Liver (tissue), 9 donors: ENCODE measurements around the gene TNPO3. TPM values are rescaled to one million over a fixed set of nuclear protein-coding genes. Genes with fewer than 3 reads are reported as not detected.

Experiments used
- DNase-seq: peaks from one replicate; pipeline ENCODE4 v3.0.0-alpha.2; 2017; ENCODE audit warnings: low spot score
- H3K27ac ChIP-seq, 2 donors: one replicate each; pipeline ENCODE4 v1.7.0; 2013; ENCODE audit warnings: inconsistent platforms in 2 of 2, low read length in 2 of 2, control low read depth in 1 of 2, low read depth in 1 of 2, mild to moderate bottlenecking in 1 of 2
- H3K27me3 ChIP-seq, 4 donors: one replicate each; pipeline versions ENCODE4 v1.6.1 to v1.7.0; 2013; ENCODE audit warnings: low read length in 3 of 4, inconsistent platforms in 1 of 4, mild to moderate bottlenecking in 1 of 4, moderate library complexity in 1 of 4; ENCODE audit not compliant: control insufficient read depth in 4 of 4, insufficient read depth in 4 of 4
- H3K36me3 ChIP-seq, 4 donors: one replicate each; pipeline versions ENCODE4 v1.6.1 to v1.7.0; 2013; ENCODE audit warnings: low read length in 3 of 4, mild to moderate bottlenecking in 3 of 4, low read depth in 1 of 4, moderate library complexity in 1 of 4; ENCODE audit not compliant: control insufficient read depth in 4 of 4, insufficient read depth in 3 of 4
- H3K4me1 ChIP-seq, 4 donors: one replicate each; pipeline versions ENCODE4 v1.6.1 to v1.7.0; 2013; ENCODE audit warnings: low read length in 3 of 4, mild to moderate bottlenecking in 3 of 4, moderate library complexity in 1 of 4; ENCODE audit not compliant: control insufficient read depth in 4 of 4, insufficient read depth in 4 of 4
- H3K4me3 ChIP-seq, 3 donors: one replicate each; pipeline versions ENCODE4 v1.6.1 to v1.7.0; 2013; ENCODE audit warnings: low read length in 3 of 3, control low read depth in 1 of 3, low read depth in 1 of 3, mild to moderate bottlenecking in 1 of 3
- H3K9ac ChIP-seq, 2 donors: one replicate each; pipeline ENCODE4 v1.7.0; 2013; ENCODE audit warnings: low read length in 2 of 2, mild to moderate bottlenecking in 2 of 2, moderate library complexity in 2 of 2, control low read depth in 1 of 2, low read depth in 1 of 2
- H3K9me3 ChIP-seq, 4 donors: one replicate each; pipeline versions ENCODE4 v1.6.1 to v1.7.0; 2013; ENCODE audit warnings: low read length in 3 of 4; ENCODE audit not compliant: control insufficient read depth in 4 of 4
- EGR1 ChIP-seq, 2 donors: IDR thresholded peaks; 2 replicates each; pipeline ENCODE4 v1.6.1; 2016 to 2018; ENCODE audit warnings: antibody characterized with exemption in 2 of 2, low read depth in 2 of 2
- FOXA1 ChIP-seq: IDR thresholded peaks from 2 replicates; pipeline ENCODE4 v1.6.1; 2016; ENCODE audit warnings: antibody characterized with exemption
- FOXA2 ChIP-seq: IDR thresholded peaks from 2 replicates; pipeline ENCODE4 v1.6.1; 2016; ENCODE audit warnings: antibody characterized with exemption
- GABPA ChIP-seq, 2 donors: IDR thresholded peaks in 1 of 2; conservative IDR thresholded peaks in 1 of 2; 2 replicates each; pipeline ENCODE4 v1.6.1; 2016; ENCODE audit warnings: antibody characterized with exemption in 2 of 2, mild to moderate bottlenecking in 1 of 2, moderate library complexity in 1 of 2
- HNF4A ChIP-seq, 2 donors: conservative IDR thresholded peaks; 2 replicates each; pipeline ENCODE4 v1.6.1; 2016; ENCODE audit warnings: antibody characterized with exemption in 2 of 2, mild to moderate bottlenecking in 2 of 2
- HNF4G ChIP-seq: IDR thresholded peaks from 2 replicates; pipeline ENCODE4 v1.6.1; 2016; ENCODE audit warnings: antibody characterized with exemption
- NR2F2 ChIP-seq: IDR thresholded peaks from 2 replicates; pipeline ENCODE4 v1.6.1; 2016; ENCODE audit warnings: antibody characterized with exemption
- RAD21 ChIP-seq, 2 donors: IDR thresholded peaks; 2 replicates each; pipeline ENCODE4 v1.6.1; 2016; ENCODE audit warnings: antibody characterized with exemption in 2 of 2, mild to moderate bottlenecking in 2 of 2
- RXRA ChIP-seq, 2 donors: IDR thresholded peaks; 2 replicates each; pipeline ENCODE4 v1.6.1; 2017 to 2018; ENCODE audit warnings: antibody characterized with exemption in 2 of 2, mild to moderate bottlenecking in 1 of 2
- SP1 ChIP-seq: IDR thresholded peaks from 2 replicates; pipeline ENCODE4 v1.6.1; 2018; ENCODE audit warnings: antibody characterized with exemption, mild to moderate bottlenecking
- TAF1 ChIP-seq: conservative IDR thresholded peaks from 2 replicates; pipeline ENCODE4 v1.6.1; 2016; ENCODE audit warnings: antibody characterized with exemption, mild to moderate bottlenecking
- WGBS: extraction: QIAGEN DNeasy Blood & Tissue Kit; methylation state at CpG from one replicate; pipeline ENCODE4 v1.1.7; 2013; 5-methylcytosine and 5-hydroxymethylcytosine counted together
- polyA plus RNA-seq, 2 donors: library from polyadenylated mRNA; stranded (reverse) in 1 of 2; unstranded in 1 of 2; fragments of 200-250 nt in 1 of 2; fragments of >200 nt in 1 of 2; fragmentation: Nextera tagmentation in 1 of 2; extraction: Ambion mirVana in 1 of 2; gene quantifications; one replicate each; pipeline versions ENCODE4 v1.2.1 to v1.2.3, GENCODE V29; 2013 to 2015
- total RNA-seq, 2 donors: library from RNA; depleted of rRNA; stranded (reverse); fragments of >200 nt; gene quantifications; one replicate each; pipeline ENCODE4 v1.2.3, GENCODE V29; 2014
- TF ChIP-seq, protein P1 (sequence below): IDR thresholded peaks from 2 replicates; pipeline ENCODE4 v1.6.1; 2016; ENCODE audit warnings: antibody characterized with exemption
- TF ChIP-seq, protein P2 (sequence below): IDR thresholded peaks from 2 replicates; pipeline ENCODE4 v1.6.1; 2016; ENCODE audit warnings: antibody characterized with exemption
- TF ChIP-seq, protein P3 (sequence below): IDR thresholded peaks from 2 replicates; pipeline ENCODE4 v1.6.1; 2016; ENCODE audit warnings: antibody characterized with exemption
- TF ChIP-seq, protein P4 (sequence below): fragments of 150-350 bp; IDR thresholded peaks from 2 replicates; pipeline ENCODE4 v1.5.1; 2017; ENCODE audit warnings: improper control_type of control experiment, low read depth, low read length; ENCODE audit not compliant: missing input control
- donor health status: healthy.
- donor health status: healthy.
- donor health status: healthy.
- donor health status: healthy.
- donor health status: healthy.

TNPO3 gene
- total and polyA plus RNA-seq, 4 donors: 9.2 to 38.9 (median 20.0) TPM

DNA sequence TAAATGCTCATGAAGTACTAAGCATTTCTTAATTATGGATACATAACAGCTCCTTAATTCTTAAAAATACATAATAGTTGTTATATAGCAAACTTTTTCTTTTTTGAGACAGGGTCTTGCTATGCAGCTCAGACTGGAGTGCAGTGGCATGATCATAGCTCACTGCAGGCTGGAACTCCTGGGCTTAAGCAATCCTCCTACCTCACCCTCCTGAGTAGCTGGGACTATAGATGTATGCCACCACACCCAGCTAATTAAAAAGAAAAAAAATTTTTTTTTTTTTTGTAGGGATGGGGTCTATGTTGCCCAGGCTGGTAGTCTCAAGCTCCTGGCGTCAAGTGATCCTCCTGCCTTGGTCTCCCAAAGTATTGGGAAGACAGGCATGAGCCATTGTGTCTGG is 86.3 kb downstream of the TNPO3 start (continued):
- TF ChIP-seq, protein P1, sequence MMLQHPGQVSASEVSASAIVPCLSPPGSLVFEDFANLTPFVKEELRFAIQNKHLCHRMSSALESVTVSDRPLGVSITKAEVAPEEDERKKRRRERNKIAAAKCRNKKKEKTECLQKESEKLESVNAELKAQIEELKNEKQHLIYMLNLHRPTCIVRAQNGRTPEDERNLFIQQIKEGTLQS: no peak
- TF ChIP-seq FOXA1: no peak
- TF ChIP-seq RXRA (IDR thresholded peaks at IDR 0.05): no peak
- TF ChIP-seq, protein P2, sequence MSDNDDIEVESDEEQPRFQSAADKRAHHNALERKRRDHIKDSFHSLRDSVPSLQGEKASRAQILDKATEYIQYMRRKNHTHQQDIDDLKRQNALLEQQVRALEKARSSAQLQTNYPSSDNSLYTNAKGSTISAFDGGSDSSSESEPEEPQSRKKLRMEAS: no peak
- no peak for TF ChIP-seq RAD21 (IDR thresholded peaks at IDR 0.05)

DNA sequence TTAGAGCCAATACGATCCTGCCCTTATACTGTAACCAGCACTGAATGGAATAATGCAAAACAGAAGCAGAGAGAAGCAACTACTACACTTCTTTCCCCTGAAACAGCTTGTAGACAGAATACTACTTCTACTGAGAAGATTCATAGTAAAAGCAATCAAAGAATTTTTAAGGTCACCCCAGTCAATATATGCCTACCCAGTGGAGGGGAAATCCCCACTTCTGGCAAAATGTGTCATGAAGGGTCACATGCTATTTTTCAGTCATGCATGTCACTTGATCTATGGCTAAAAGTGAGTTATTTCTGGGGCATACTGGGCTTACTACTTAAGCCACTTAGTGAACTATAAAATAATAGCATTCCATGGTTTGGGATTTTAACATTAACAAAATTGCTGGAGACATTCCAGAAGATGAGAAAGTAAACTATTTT is 91.6 kb downstream of the TNPO3 start:
- no peaks in the 10 kb centered on the region for H3K9me3 ChIP-seq
- no peaks in the 10 kb centered on the region for H3K4me1 ChIP-seq
- no peak for TF ChIP-seq GABPA (IDR thresholded peaks at IDR 0.05 in 1 of 2, conservative IDR thresholded peaks at IDR 0.05 in 1 of 2)
- TF ChIP-seq FOXA2: no peak
- no peak for TF ChIP-seq EGR1 (IDR thresholded peaks at IDR 0.05; ENCODE audit: low read depth in 2 of 2)
- no peak for TF ChIP-seq RAD21 (IDR thresholded peaks at IDR 0.05)
- TF ChIP-seq, protein P1: no peak
- no peak for TF ChIP-seq HNF4A (conservative IDR thresholded peaks at IDR 0.05)
- TF ChIP-seq TAF1: no peak
- TF ChIP-seq, protein P3, sequence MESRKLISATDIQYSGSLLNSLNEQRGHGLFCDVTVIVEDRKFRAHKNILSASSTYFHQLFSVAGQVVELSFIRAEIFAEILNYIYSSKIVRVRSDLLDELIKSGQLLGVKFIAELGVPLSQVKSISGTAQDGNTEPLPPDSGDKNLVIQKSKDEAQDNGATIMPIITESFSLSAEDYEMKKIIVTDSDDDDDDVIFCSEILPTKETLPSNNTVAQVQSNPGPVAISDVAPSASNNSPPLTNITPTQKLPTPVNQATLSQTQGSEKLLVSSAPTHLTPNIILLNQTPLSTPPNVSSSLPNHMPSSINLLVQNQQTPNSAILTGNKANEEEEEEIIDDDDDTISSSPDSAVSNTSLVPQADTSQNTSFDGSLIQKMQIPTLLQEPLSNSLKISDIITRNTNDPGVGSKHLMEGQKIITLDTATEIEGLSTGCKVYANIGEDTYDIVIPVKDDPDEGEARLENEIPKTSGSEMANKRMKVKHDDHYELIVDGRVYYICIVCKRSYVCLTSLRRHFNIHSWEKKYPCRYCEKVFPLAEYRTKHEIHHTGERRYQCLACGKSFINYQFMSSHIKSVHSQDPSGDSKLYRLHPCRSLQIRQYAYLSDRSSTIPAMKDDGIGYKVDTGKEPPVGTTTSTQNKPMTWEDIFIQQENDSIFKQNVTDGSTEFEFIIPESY: no peak
- TF ChIP-seq RXRA (IDR thresholded peaks at IDR 0.05): no peak
- no peak for TF ChIP-seq NR2F2
- no peak for TF ChIP-seq SP1
- TF ChIP-seq, protein P2: no peak
- no peak for TF ChIP-seq HNF4G
- H3K36me3 ChIP-seq: peaks cover 9 to 60% (median 34%) of the 10 kb centered on the region in 4 donors
- no peaks in the 10 kb centered on the region for H3K27me3 ChIP-seq
- H3K9ac ChIP-seq: no peak overlapping the region
- H3K4me3 ChIP-seq: no peak overlapping the region
- H3K27ac ChIP-seq: no peak overlapping the region
- WGBS: 93% methylated on average over 1 of the region's 1 CpG
- DNase-seq: no peak

DNA sequence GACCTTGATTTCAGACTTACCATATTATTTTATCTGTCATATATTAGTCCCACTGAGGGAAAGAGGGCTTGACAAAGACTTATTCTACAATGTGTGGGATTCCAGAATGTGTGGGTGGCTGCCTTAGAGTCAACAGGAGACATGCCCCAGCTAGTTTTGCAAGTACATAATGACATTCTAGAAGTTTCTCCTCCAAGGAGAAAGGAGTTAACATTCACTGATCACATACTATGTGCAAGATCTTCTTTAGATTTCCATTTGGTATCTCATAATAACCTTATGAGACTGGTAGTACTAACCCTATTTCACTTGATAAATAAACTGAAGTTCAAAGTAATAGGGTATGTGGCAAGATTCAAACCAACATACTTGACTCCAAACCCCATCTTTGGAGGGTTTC is 92.0 kb downstream of the TNPO3 start:
- no peak for DNase-seq
- no peaks in the 10 kb centered on the region for H3K4me1 ChIP-seq
- TF ChIP-seq, protein P4, sequence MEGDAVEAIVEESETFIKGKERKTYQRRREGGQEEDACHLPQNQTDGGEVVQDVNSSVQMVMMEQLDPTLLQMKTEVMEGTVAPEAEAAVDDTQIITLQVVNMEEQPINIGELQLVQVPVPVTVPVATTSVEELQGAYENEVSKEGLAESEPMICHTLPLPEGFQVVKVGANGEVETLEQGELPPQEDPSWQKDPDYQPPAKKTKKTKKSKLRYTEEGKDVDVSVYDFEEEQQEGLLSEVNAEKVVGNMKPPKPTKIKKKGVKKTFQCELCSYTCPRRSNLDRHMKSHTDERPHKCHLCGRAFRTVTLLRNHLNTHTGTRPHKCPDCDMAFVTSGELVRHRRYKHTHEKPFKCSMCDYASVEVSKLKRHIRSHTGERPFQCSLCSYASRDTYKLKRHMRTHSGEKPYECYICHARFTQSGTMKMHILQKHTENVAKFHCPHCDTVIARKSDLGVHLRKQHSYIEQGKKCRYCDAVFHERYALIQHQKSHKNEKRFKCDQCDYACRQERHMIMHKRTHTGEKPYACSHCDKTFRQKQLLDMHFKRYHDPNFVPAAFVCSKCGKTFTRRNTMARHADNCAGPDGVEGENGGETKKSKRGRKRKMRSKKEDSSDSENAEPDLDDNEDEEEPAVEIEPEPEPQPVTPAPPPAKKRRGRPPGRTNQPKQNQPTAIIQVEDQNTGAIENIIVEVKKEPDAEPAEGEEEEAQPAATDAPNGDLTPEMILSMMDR: no peak
- H3K36me3 ChIP-seq: peaks cover 10 to 59% (median 35%) of the 10 kb centered on the region in 4 donors
- no peak overlapping the region for H3K9ac ChIP-seq
- H3K9me3 ChIP-seq: no peaks in the 10 kb centered on the region
- no peak overlapping the region for H3K27ac ChIP-seq
- no peaks in the 10 kb centered on the region for H3K27me3 ChIP-seq
- H3K4me3 ChIP-seq: no peak overlapping the region
